NCI-H2196 (cell line): ENCODE results near the gene C18orf32.
"Not testable (repeated sequence)": the region's sequence is repeated elsewhere in the genome, so short reads cannot be mapped to it uniquely, and the experiment has no call there.

Source experiments
- DNase-seq: peaks from one replicate; lab custom pipeline; 2025; ENCODE audit not compliant: unreplicated experiment; lab: John Stamatoyannopoulos, UW

Gene C18orf32

GRCh38 chr18:49486953-49487710, at the start of gene C18orf32:
TSS of gene C18orf32 (minus strand) at chr18:49487234. CDS start at chr18:49483748, 3,486 bp downstream.
- DNase-seq: peak; percentile 92

GRCh38 chr18:49534846-49535601, 48.0 kb upstream of the C18orf32 start:
- no peak for DNase-seq

GRCh38 chr18:49531678-49532153, 44.7 kb upstream of the C18orf32 start:
- DNase-seq: no peak

- no peak for DNase-seq
These were observed 42.6 kb upstream of the C18orf32 start for GRCh38 chr18:49529596-49529995.

GRCh38 chr18:49527631-49528327, 40.7 kb upstream of the C18orf32 start:
- DNase-seq: no peak

- no peak for DNase-seq
These were observed 38.9 kb upstream of the C18orf32 start for GRCh38 chr18:49525981-49526380.

GRCh38 chr18:49524951-49525350, 37.9 kb upstream of the C18orf32 start:
- DNase-seq: no peak

GRCh38 chr18:49524349-49524748, 37.3 kb upstream of the C18orf32 start:
- no peak for DNase-seq

- not testable (repeated sequence) for DNase-seq
These were observed 36.6 kb upstream of the C18orf32 start for GRCh38 chr18:49523580-49524093.

GRCh38 chr18:49521216-49521835, 34.3 kb upstream of the C18orf32 start:
- DNase-seq: peak; percentile 6

- DNase-seq: no peak
These were observed 33.7 kb upstream of the C18orf32 start for GRCh38 chr18:49520661-49521145.

GRCh38 chr18:49519101-49519971, 32.3 kb upstream of the C18orf32 start:
- no peak for DNase-seq

GRCh38 chr18:49517483-49517882, 30.4 kb upstream of the C18orf32 start:
- DNase-seq: no peak

GRCh38 chr18:49515516-49515915, 28.5 kb upstream of the C18orf32 start:
- DNase-seq: no peak

- DNase-seq: not testable (repeated sequence)
These were observed 28.0 kb upstream of the C18orf32 start for GRCh38 chr18:49515003-49515402.

- DNase-seq: no peak
These were observed 27.5 kb upstream of the C18orf32 start for GRCh38 chr18:49514577-49514976.

GRCh38 chr18:49512876-49513275, 25.8 kb upstream of the C18orf32 start:
- DNase-seq: not testable (repeated sequence)

- DNase-seq: peak; percentile 79
These were observed 23.5 kb upstream of the C18orf32 start for GRCh38 chr18:49510393-49511115.

- DNase-seq: not testable (repeated sequence)
These were observed 19.4 kb upstream of the C18orf32 start for GRCh38 chr18:49506438-49506837.
